NCI-H1105 (cell line): ENCODE measurements around the gene KRT71.

Source experiments
- DNase-seq: peaks from one replicate; lab custom pipeline; 2025; lab: John Stamatoyannopoulos, UW

KRT71 gene

GRCh38 chr12:52575256-52575655, 22.3 kb upstream of the KRT71 start:
- no peak for DNase-seq

GRCh38 chr12:52573743-52574142, 20.8 kb upstream of the KRT71 start, which contains the start of gene KRT74:
Gene KRT74, minus strand, starts transcription at chr12:52573843. Its CDS starts 66 bp downstream, at chr12:52573777.
- no peak for DNase-seq

DNA sequence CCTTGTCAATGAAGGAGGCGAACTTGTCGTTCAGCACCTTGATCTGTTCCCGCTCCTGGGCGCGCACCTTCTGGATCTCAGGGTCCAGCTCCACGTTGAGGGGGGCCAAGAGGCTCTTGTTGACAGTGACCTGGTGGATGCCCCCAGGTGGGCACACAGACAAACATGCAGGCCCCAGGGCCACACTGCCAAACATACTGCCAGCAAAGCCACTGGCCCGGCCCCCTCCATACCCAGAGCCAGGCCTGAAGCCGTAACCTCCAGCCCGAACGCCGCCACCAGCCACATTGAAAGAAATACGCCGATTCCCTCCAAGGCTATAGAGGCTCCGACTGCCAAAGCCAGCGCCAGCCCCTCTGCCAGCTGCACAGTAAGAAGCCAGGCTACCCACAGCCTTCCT, 20.4 kb upstream of the KRT71 start:
- no peak for DNase-seq

- DNase-seq = no peak
Observed at GRCh38 chr12:52570511-52570910, 17.6 kb upstream of the KRT71 start.

- DNase-seq = no peak
Observed at GRCh38 chr12:52568111-52568510, 15.2 kb upstream of the KRT71 start.

DNA sequence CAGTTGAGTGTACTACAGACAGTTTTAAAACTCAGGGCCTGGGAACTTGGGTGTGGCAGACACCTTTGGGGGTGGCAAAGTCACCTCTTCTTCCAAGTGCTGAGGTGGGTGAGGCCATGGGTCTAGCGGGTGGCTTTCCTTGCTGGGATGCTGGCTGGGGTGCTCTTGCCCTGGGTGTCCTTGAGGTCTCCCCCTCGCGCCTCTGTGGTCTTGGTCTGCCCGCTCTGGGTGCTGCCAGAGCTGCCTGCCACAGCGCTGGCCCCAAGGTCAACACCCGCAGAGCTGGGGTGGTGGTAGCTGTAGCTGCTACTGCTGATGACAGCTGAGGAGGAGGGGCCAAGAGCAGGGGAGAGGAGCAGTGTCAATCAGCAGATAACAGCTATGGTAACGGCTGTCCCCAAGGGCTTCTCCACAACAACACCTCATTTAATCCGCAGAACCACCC, 13.9 kb upstream of the KRT71 start:
- DNase-seq = no peak

- no peak for DNase-seq
Observed at GRCh38 chr12:52564582-52564981, 11.6 kb upstream of the KRT71 start.

GRCh38 chr12:52561880-52562449, 9.0 kb upstream of the KRT71 start:
- no peak for DNase-seq

GRCh38 chr12:52559979-52560378, 7.0 kb upstream of the KRT71 start:
- no peak for DNase-seq

GRCh38 chr12:52558781-52559445, 6.0 kb upstream of the KRT71 start:
- no peak for DNase-seq

GRCh38 chr12:52557476-52557875, 4.5 kb upstream of the KRT71 start:
- DNase-seq = no peak

- DNase-seq = no peak
Observed at GRCh38 chr12:52555577-52555976, 2.6 kb upstream of the KRT71 start.

DNA sequence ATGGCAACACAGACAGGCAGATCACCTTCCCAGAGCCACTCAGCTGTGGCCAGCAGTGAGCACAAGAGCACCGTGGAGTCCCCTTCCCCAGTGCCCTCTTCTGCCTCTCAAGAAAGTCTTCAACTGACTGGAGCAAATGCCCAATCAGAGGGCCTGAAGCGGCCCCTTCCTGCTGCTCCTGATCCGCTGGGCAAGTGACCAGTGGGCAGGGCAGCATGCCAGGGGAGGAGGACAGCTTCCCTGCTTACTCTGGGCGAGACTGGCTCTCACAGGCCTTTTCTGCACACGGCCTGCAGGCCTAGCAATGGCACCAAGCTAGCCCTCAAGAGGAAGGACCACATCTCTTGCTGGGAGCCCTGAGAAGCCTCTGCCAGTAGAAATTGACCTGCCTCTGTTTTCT, 890 bp downstream of the KRT71 start:
- DNase-seq = no peak

DNA sequence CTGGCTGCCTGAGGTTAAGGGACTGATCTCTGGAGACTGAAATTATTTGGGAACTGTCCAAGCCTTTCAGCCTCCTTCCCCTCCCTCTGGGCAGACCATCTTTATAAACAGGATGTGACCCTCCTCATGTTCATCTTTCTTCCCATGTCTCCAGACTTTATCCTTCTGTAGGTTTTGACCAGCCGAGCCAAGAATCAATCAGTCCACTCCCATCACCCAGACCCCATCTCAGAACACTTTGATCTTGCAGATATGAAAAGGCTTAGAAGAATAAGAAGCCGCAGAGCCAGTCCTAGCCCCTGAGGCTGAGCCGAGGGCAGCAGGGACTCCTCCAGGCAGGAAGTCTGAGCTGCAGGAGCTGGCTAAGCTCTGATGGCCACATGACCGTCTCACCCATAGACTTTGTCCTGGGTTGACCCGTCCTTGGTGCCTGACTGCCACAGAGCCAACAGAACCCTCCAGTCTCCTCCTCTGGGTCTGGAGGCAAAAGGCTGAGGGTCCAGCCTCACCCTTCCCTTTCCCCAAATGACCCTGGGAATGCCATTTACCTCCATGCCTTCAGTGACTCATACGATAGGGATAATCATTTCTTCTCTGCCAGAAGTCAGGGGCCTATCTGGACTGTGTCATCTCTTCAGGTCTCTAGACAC, 1.6 kb downstream of the KRT71 start:
- no peak for DNase-seq

DNA sequence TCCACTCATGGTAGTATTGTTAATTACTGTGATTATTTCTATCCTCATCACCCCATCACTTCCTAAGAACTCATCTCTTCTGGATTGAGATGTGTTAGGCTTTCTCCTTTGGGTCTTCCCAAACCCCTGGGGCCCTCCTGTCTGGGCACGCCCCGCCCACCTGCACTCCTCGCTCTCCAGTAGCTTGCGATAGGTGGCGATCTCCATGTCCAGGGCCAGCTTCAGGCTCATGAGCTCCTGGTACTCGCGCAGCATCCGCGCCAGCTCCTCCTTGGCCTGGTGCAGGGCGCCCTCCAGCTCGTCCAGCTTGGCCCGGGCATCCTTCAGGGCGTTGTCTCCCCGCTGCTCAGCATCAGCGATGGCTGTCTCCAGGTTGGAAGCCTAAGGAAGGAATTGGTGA, 6.8 kb downstream of the KRT71 start:
- DNase-seq = no peak

DNA sequence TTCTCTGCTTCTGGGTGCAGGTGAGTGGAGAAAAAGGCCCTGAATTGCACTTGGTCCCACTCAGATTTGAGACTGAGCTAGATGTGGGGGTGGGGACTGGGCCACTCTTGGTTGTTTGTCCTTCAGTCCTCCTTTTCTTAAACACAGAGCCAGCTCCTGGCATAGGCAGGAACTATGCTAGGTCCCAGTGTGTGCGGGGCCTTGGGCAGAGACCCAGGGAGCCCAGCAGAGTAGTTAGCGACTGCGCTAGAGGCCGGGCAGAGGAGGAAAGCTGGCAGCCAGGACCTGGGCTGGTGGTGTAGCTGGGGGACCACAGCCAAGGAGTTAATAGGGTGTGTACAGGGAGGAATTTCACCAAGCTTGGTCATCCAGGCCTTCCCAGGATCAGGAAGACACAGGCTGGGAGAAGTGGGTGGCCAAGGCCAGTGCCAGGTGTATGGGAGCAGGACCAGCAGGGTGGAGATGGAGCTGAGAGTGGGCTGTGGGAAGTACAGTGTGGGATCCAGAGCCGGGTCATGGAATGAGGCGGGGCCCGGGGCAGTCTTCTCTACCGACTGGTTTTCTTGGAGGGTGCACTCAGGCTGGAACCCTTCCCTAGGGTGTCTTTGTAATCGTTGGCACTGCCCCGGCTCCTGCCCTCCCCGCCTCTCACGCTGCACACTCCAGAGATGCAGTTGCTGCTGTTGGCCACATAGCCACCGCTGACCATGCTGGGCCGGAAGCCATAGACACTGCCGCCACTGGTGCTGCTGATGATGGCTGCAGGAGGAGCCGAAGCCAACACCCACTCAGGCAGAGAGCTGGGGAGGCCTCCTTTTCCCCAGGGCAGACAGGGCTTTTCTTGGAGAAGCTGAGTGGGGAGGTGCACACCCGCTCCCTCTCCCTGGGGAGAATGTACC, 8.7 kb downstream of the KRT71 start:
- DNase-seq = no peak

DNA sequence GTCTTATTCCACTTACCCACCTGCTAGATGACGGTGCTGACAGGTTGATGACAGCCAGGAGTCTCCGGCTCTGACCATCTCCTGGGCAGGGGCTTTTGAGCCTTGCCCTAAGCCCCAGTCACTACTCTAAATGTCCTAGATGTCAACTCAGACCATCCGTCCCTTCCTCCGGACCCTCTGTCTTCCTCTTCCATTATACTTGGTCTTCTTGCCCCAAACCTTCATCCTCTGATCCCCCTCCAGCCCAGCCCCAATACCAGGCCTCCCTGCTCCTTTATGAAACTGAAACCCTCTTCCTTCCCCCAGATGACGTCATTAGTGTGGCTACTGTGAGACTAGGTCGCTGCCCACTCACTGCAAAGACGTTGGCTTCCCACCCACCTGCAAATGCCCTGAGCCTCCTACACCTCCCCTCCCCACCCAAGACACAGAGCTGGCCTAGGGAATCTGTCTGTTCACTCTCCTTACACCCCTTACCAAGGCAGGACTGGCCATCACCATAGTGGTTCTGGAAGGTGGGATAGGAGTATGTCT, 10.1 kb downstream of the KRT71 start:
- no peak for DNase-seq

GRCh38 chr12:52542157-52542556, 10.8 kb downstream of the KRT71 start:
- DNase-seq = no peak

GRCh38 chr12:52541709-52542108, 11.2 kb downstream of the KRT71 start:
- DNase-seq = no peak

- DNase-seq = no peak
Observed at GRCh38 chr12:52540531-52540930, 12.4 kb downstream of the KRT71 start.

GRCh38 chr12:52539821-52540173, 13.1 kb downstream of the KRT71 start:
- DNase-seq = no peak
